Esophagus squamous epithelium (tissue), 5 donors: Measurements from ENCODE around the gene HTR2A. TPM values are rescaled to one million over a fixed set of nuclear protein-coding genes. Genes with fewer than 3 reads are reported as not detected.

Experiments
- DNase-seq: peaks from one replicate; lab custom pipeline; 2025; lab: John Stamatoyannopoulos, UW
- H3K27ac ChIP-seq, 4 donors: fragments of 200-600 bp; sonication (generic); one replicate each; pipeline ENCODE4 v1.5.1; 2016 to 2019; ENCODE audit warnings: mild to moderate bottlenecking in 1 of 4
- H3K27me3 ChIP-seq, 4 donors: fragments of 200-600 bp; sonication (generic); 1 replicate in 3 of 4; 2 replicates in 1 of 4; pipeline versions ENCODE4 v1.5.1 to v1.6.0; 2017 to 2021; ENCODE audit warnings: antibody characterized with exemption in 1 of 4
- H3K36me3 ChIP-seq, 3 donors: fragments of 200-600 bp; sonication (generic); one replicate each; pipeline ENCODE4 v1.5.1; 2016 to 2019
- H3K4me1 ChIP-seq, 3 donors: fragments of 200-600 bp; sonication (generic); one replicate each; pipeline ENCODE4 v1.5.1; 2017 to 2019
- H3K4me3 ChIP-seq, 4 donors: fragments of 200-600 bp; sonication (generic); 1 replicate in 3 of 4; 2 replicates in 1 of 4; pipeline ENCODE4 v1.5.1; 2016 to 2019; ENCODE audit warnings: mild to moderate bottlenecking in 2 of 4, moderate library complexity in 1 of 4
- H3K9me3 ChIP-seq, 3 donors: fragments of 200-600 bp; sonication (generic); one replicate each; pipeline ENCODE4 v1.5.1; 2016 to 2019
- CTCF ChIP-seq, 6 experiments: fragments of 450-650 bp in 4 of 6; fragments of 200-600 bp in 2 of 6; sonication (generic) in 2 of 6; IDR thresholded peaks; one replicate each; pipeline ENCODE4 v1.5.1; 2016 to 2019; ENCODE audit warnings: antibody characterized with exemption in 6 of 6, mild to moderate bottlenecking in 4 of 6, moderate library complexity in 4 of 6
- POLR2A ChIP-seq, 4 donors: fragments of 450-650 bp; IDR thresholded peaks; one replicate each; pipeline ENCODE4 v1.6.1; 2017; ENCODE audit warnings: antibody characterized with exemption in 4 of 4, mild to moderate bottlenecking in 4 of 4, moderate library complexity in 3 of 4
- WGBS, 2 donors: methylation state at CpG; one replicate each; pipeline ENCODE4 v1.1.5; 2018; 5-methylcytosine and 5-hydroxymethylcytosine counted together
- intact Hi-C: fragments of 100-400 bp; cut with DNase I; formaldehyde crosslinking; loops from one replicate; pipeline ENCODE4 v1.15.0; 2022
- total RNA-seq, 4 donors: library from RNA; depleted of rRNA; stranded (reverse); fragments of >200 nt; gene quantifications; one replicate each; pipeline ENCODE4 v1.1.0, GENCODE V29; 2016
- donor health status: DM: yes; HTN: yes; CAD: no.

The HTR2A gene
- total RNA-seq, 4 donors from 2014 or later, result 0.03 to 0.19 TPM; not detected in 2

GRCh38 chr13:46845146-46845545, 51.7 kb downstream of the HTR2A start:
- no peak for DNase-seq
- Histone ChIP-seq H3K36me3 (no peaks in the 10 kb centered on the region), H3K27ac (no peak overlapping the region), H3K4me1 (no peaks in the 10 kb centered on the region), H3K4me3 (no peak overlapping the region), H3K9me3 (no peaks in the 10 kb centered on the region), H3K27me3 (no peaks in the 10 kb centered on the region)
- 76 to 81% methylated on average over 2 of the region's 2 CpGs for WGBS, 2 donors
- TF ChIP-seq POLR2A (IDR thresholded peaks at IDR 0.05), result no peak
- TF ChIP-seq CTCF (IDR thresholded peaks at IDR 0.05), result no peak
- intact Hi-C loops, result no loop called here

GRCh38 chr13:46844431-46844830, 52.4 kb downstream of the HTR2A start:
- Histone ChIP-seq H3K4me1 (no peaks in the 10 kb centered on the region), H3K4me3 (no peak overlapping the region), H3K36me3 (no peaks in the 10 kb centered on the region), H3K27ac (no peak overlapping the region), H3K27me3 (no peaks in the 10 kb centered on the region), H3K9me3 (no peaks in the 10 kb centered on the region)
- DNase-seq, result no peak
- intact Hi-C loops, result no loop called here
- 41 to 42% methylated on average over 4 of the region's 4 CpGs for WGBS, 2 donors
- TF ChIP-seq CTCF (IDR thresholded peaks at IDR 0.05) (no peak), POLR2A (IDR thresholded peaks at IDR 0.05) (no peak)

- DNase-seq, result no peak
- intact Hi-C loops, result no loop called here
- WGBS, 2 donors, result 14 to 38% methylated on average over 1 of the region's 1 CpG
- H3K4me3 ChIP-seq, result no peak overlapping the region
- no peak overlapping the region for H3K27ac ChIP-seq
- H3K27me3 ChIP-seq, result no peaks in the 10 kb centered on the region
- TF ChIP-seq POLR2A (IDR thresholded peaks at IDR 0.05), result no peak
- no peak for TF ChIP-seq CTCF (IDR thresholded peaks at IDR 0.05)
- H3K4me1 ChIP-seq, result no peaks in the 10 kb centered on the region
- no peaks in the 10 kb centered on the region for H3K36me3 ChIP-seq
- H3K9me3 ChIP-seq, result no peaks in the 10 kb centered on the region
Observed at GRCh38 chr13:46839399-46839798, 57.5 kb downstream of the HTR2A start.

GRCh38 chr13:46834657-46835056, 62.2 kb downstream of the HTR2A start:
- WGBS, 2 donors, result 68 to 76% methylated on average over 6 of the region's 6 CpGs
- no peaks in the 10 kb centered on the region for H3K9me3 ChIP-seq
- no peak overlapping the region for H3K4me3 ChIP-seq
- H3K27ac ChIP-seq, result no peak overlapping the region
- H3K4me1 ChIP-seq, result no peaks in the 10 kb centered on the region
- DNase-seq, result no peak
- intact Hi-C loops, result no loop called here
- no peaks in the 10 kb centered on the region for H3K27me3 ChIP-seq
- no peaks in the 10 kb centered on the region for H3K36me3 ChIP-seq
- no peak for TF ChIP-seq CTCF (IDR thresholded peaks at IDR 0.05)
- no peak for TF ChIP-seq POLR2A (IDR thresholded peaks at IDR 0.05)

- WGBS, 2 donors, result 12 to 17% methylated on average over 5 of the region's 5 CpGs
- H3K4me1 ChIP-seq, result no peaks in the 10 kb centered on the region
- DNase-seq, result no peak
- no peaks in the 10 kb centered on the region for H3K27me3 ChIP-seq
- H3K9me3 ChIP-seq, result no peaks in the 10 kb centered on the region
- TF ChIP-seq CTCF (IDR thresholded peaks at IDR 0.05) (peak; percentile 44 to 81 (median 72)), POLR2A (IDR thresholded peaks at IDR 0.05) (no peak)
- H3K27ac ChIP-seq, result no peak overlapping the region
- H3K4me3 ChIP-seq, result no peak overlapping the region
- no peaks in the 10 kb centered on the region for H3K36me3 ChIP-seq
- intact Hi-C loops, result no loop called here
Observed at GRCh38 chr13:46831588-46832194, 65.2 kb downstream of the HTR2A start.
